HepG2 (cell line): ENCODE measurements around the gene CPS1. TPM values are rescaled to one million over a fixed set of nuclear protein-coding genes. Genes with fewer than 3 reads are reported as not detected.

Experiments used
- HOXA5 ChIP-seq: sonication (generic); formaldehyde crosslinking; IDR thresholded peaks from 2 replicates; pipeline ENCODE4 v1.4.0; 2020; ENCODE audit warnings: missing genetic modification reagents
- KDM4B ChIP-seq: sonication (generic); formaldehyde crosslinking; IDR thresholded peaks from 2 replicates; pipeline ENCODE4 v1.4.0; 2020; ENCODE audit warnings: missing genetic modification reagents
- PPARG ChIP-seq: conservative IDR thresholded peaks from 2 replicates; pipeline ENCODE4 v1.6.1; 2016; ENCODE audit warnings: missing biosample characterization, missing genetic modification reagents
- RARG ChIP-seq: sonication (generic); formaldehyde crosslinking; IDR thresholded peaks from 2 replicates; pipeline ENCODE4 v1.4.0; 2020; ENCODE audit warnings: low read depth, mild to moderate bottlenecking, missing genetic modification reagents
- TOE1 ChIP-seq: sonication (generic); formaldehyde crosslinking; IDR thresholded peaks from 2 replicates; pipeline ENCODE4 v1.4.0; 2020; ENCODE audit warnings: mild to moderate bottlenecking, missing genetic modification reagents
- ZEB1 ChIP-seq: IDR thresholded peaks from 2 replicates; pipeline ENCODE4 v1.6.1; 2012; ENCODE audit warnings: mild to moderate bottlenecking, low read depth, inconsistent platforms; ENCODE audit not compliant: insufficient replicate concordance
- ZNF775 ChIP-seq: sonication (generic); formaldehyde crosslinking; IDR thresholded peaks from 2 replicates; pipeline ENCODE4 v1.4.0; 2020; ENCODE audit warnings: missing genetic modification reagents, mild to moderate bottlenecking, moderate library complexity, borderline replicate concordance
- polyA plus RNA-seq, 8 experiments: library from polyadenylated mRNA; depleted of rRNA in 3 of 8; stranded (reverse) in 7 of 8; unstranded in 1 of 8; fragments of >200 nt; fragmentation: Illumina TruSeq in 4 of 8; extraction: Trizol in 4 of 8; gene quantifications; 2 replicates each; pipeline versions ENCODE4 v1.2.1 to v1.2.3, GENCODE V29; 2011 to 2016; ENCODE audit warnings: low read depth in 4 of 8, missing spikeins in 1 of 8, mixed read lengths in 1 of 8; ENCODE audit not compliant: insufficient read depth in 1 of 8
- total RNA-seq, 5 experiments: library from RNA; depleted of rRNA; stranded (reverse); fragments of >200 nt; fragmentation: Illumina TruSeq; extraction: Trizol; gene quantifications; 2 replicates each; pipeline ENCODE4 v1.2.3, GENCODE V29; 2016; ENCODE audit warnings: low read depth in 1 of 5
- TF ChIP-seq, protein P1 (sequence below): sonication (generic); formaldehyde crosslinking; conservative IDR thresholded peaks from 2 replicates; pipeline ENCODE4 v1.4.0; 2020; ENCODE audit warnings: mild to moderate bottlenecking, missing genetic modification reagents, moderate library complexity
- TF ChIP-seq, protein P2 (sequence below): sonication (generic); formaldehyde crosslinking; IDR thresholded peaks from 2 replicates; pipeline ENCODE4 v1.9.0; 2021; ENCODE audit warnings: missing genetic modification reagents, borderline replicate concordance
- TF ChIP-seq, protein P3 (sequence below), 2 experiments: sonication (generic) in 1 of 2; formaldehyde crosslinking in 1 of 2; IDR thresholded peaks; 2 replicates each; pipeline versions ENCODE4 v1.6.1 to v1.9.0; 2014 to 2022; ENCODE audit warnings: antibody characterized with exemption in 1 of 2, borderline replicate concordance in 1 of 2, inconsistent platforms in 1 of 2, low read depth in 1 of 2, missing genetic modification reagents in 1 of 2
- TF ChIP-seq, protein P4 (sequence below): sonication (generic); formaldehyde crosslinking; IDR thresholded peaks from 2 replicates; pipeline ENCODE4 v1.8.1; 2022; ENCODE audit warnings: low read depth, mild to moderate bottlenecking, missing genetic modification reagents
- TF ChIP-seq, protein P5 (sequence below): sonication (generic); formaldehyde crosslinking; IDR thresholded peaks from 2 replicates; pipeline ENCODE4 v1.8.0; 2022; ENCODE audit warnings: missing genetic modification reagents, mild to moderate bottlenecking, borderline replicate concordance

Gene CPS1
- total and polyA plus RNA-seq, 2 of the 13 experiments (the other 11 are each of a cell fraction or from before 2014, with no cell fraction given), result 24.4 to 51.7 TPM

DNA sequence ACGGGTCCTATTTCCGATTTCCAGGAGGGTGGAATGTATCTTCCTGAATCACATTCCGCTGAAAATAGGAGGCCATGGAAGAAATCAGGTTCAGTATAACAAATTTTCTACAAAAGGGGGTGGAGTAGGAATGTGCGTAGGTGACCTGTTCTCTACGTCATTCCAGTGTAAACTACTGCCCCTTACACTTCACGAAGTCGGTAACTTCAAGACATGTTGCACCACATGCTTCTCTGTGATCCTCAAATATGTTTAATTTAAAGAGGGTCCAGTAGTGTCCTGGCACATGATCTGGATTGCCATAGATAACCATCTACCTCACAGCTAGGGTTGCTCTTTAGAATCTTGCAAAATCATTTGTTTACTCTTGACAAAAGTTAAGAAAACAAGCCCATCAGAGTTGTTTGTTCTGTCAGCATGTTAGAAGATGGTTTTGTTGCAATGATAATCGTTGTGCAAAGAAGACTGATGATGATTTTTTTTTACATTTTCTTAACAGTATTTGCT, 7.5 kb upstream of the CPS1 start (continued):
- TF ChIP-seq, protein P1, sequence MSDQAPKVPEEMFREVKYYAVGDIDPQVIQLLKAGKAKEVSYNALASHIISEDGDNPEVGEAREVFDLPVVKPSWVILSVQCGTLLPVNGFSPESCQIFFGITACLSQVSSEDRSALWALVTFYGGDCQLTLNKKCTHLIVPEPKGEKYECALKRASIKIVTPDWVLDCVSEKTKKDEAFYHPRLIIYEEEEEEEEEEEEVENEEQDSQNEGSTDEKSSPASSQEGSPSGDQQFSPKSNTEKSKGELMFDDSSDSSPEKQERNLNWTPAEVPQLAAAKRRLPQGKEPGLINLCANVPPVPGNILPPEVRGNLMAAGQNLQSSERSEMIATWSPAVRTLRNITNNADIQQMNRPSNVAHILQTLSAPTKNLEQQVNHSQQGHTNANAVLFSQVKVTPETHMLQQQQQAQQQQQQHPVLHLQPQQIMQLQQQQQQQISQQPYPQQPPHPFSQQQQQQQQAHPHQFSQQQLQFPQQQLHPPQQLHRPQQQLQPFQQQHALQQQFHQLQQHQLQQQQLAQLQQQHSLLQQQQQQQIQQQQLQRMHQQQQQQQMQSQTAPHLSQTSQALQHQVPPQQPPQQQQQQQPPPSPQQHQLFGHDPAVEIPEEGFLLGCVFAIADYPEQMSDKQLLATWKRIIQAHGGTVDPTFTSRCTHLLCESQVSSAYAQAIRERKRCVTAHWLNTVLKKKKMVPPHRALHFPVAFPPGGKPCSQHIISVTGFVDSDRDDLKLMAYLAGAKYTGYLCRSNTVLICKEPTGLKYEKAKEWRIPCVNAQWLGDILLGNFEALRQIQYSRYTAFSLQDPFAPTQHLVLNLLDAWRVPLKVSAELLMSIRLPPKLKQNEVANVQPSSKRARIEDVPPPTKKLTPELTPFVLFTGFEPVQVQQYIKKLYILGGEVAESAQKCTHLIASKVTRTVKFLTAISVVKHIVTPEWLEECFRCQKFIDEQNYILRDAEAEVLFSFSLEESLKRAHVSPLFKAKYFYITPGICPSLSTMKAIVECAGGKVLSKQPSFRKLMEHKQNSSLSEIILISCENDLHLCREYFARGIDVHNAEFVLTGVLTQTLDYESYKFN, result peak; percentile 98
- TF ChIP-seq, protein P2, sequence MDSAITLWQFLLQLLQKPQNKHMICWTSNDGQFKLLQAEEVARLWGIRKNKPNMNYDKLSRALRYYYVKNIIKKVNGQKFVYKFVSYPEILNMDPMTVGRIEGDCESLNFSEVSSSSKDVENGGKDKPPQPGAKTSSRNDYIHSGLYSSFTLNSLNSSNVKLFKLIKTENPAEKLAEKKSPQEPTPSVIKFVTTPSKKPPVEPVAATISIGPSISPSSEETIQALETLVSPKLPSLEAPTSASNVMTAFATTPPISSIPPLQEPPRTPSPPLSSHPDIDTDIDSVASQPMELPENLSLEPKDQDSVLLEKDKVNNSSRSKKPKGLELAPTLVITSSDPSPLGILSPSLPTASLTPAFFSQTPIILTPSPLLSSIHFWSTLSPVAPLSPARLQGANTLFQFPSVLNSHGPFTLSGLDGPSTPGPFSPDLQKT, result no peak
- peak; percentile 95 for TF ChIP-seq PPARG (CRISPR knock-in tag)
- TF ChIP-seq, protein P3, sequence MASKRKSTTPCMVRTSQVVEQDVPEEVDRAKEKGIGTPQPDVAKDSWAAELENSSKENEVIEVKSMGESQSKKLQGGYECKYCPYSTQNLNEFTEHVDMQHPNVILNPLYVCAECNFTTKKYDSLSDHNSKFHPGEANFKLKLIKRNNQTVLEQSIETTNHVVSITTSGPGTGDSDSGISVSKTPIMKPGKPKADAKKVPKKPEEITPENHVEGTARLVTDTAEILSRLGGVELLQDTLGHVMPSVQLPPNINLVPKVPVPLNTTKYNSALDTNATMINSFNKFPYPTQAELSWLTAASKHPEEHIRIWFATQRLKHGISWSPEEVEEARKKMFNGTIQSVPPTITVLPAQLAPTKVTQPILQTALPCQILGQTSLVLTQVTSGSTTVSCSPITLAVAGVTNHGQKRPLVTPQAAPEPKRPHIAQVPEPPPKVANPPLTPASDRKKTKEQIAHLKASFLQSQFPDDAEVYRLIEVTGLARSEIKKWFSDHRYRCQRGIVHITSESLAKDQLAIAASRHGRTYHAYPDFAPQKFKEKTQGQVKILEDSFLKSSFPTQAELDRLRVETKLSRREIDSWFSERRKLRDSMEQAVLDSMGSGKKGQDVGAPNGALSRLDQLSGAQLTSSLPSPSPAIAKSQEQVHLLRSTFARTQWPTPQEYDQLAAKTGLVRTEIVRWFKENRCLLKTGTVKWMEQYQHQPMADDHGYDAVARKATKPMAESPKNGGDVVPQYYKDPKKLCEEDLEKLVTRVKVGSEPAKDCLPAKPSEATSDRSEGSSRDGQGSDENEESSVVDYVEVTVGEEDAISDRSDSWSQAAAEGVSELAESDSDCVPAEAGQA (IDR thresholded peaks at IDR 0.05; ENCODE audit: low read depth), result peak; percentile 84
- TF ChIP-seq, protein P3 (CRISPR knock-in tag; IDR thresholded peaks at IDR 0.05; ENCODE audit: borderline replicate concordance), result no peak
- peak; percentile 95 for TF ChIP-seq KDM4B
- TF ChIP-seq RARG (CRISPR knock-in tag), result 0 out of 2 replicates have a peak, but pooled peaks have one; percentile 77
- TF ChIP-seq, protein P4, sequence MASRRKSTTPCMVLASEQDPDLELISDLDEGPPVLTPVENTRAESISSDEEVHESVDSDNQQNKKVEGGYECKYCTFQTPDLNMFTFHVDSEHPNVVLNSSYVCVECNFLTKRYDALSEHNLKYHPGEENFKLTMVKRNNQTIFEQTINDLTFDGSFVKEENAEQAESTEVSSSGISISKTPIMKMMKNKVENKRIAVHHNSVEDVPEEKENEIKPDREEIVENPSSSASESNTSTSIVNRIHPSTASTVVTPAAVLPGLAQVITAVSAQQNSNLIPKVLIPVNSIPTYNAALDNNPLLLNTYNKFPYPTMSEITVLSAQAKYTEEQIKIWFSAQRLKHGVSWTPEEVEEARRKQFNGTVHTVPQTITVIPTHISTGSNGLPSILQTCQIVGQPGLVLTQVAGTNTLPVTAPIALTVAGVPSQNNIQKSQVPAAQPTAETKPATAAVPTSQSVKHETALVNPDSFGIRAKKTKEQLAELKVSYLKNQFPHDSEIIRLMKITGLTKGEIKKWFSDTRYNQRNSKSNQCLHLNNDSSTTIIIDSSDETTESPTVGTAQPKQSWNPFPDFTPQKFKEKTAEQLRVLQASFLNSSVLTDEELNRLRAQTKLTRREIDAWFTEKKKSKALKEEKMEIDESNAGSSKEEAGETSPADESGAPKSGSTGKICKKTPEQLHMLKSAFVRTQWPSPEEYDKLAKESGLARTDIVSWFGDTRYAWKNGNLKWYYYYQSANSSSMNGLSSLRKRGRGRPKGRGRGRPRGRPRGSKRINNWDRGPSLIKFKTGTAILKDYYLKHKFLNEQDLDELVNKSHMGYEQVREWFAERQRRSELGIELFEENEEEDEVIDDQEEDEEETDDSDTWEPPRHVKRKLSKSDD (CRISPR knock-in tag), result peak; percentile 99
- TF ChIP-seq, protein P5, sequence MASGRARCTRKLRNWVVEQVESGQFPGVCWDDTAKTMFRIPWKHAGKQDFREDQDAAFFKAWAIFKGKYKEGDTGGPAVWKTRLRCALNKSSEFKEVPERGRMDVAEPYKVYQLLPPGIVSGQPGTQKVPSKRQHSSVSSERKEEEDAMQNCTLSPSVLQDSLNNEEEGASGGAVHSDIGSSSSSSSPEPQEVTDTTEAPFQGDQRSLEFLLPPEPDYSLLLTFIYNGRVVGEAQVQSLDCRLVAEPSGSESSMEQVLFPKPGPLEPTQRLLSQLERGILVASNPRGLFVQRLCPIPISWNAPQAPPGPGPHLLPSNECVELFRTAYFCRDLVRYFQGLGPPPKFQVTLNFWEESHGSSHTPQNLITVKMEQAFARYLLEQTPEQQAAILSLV (CRISPR knock-in tag), result no peak
- TF ChIP-seq HOXA5 (CRISPR knock-in tag), result 0 out of 2 replicates have a peak, but pooled peaks have one; percentile 10
- TF ChIP-seq ZNF775 (CRISPR knock-in tag), result 0 out of 2 replicates have a peak, but pooled peaks have one; percentile 72
- TF ChIP-seq ZEB1, result peak; percentile 98
- peak; percentile 92; the same call in 1 of the 2 replicates for TF ChIP-seq TOE1
